ENCODE data around the gene FRMD5.
A peak's percentile ranks its signal among the peaks of the same experiment; 100 is the strongest.

DNA sequence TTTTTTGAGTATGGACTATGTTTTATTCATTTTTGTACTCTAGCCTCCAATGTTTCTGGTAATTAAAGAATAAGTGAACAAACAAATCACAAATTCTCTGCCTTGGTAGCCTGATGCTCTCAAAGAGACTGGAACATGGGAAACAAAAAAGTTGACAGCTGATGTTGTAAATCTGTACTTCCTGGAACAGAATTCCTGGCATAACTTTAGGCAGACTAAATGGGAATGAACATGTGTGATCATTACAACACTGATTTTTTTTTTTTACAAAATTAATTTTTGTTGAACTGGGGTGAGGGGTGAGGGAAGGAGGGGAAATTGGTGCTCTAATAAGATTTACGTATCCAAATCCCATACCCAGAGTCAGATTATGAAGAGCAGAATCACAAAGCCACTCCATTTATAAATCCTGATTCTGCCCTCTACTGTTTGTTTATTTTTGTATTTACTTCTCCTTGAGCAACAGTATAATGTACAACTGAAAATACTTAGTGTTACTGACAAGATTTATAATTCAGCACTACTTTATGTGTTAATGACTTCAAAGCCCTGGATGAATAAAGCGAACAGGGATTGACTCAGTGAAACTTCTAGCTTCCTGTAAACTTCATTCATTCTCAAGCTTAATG is 165.0 kb downstream of the FRMD5 start:
- TF ChIP-seq, protein P1, sequence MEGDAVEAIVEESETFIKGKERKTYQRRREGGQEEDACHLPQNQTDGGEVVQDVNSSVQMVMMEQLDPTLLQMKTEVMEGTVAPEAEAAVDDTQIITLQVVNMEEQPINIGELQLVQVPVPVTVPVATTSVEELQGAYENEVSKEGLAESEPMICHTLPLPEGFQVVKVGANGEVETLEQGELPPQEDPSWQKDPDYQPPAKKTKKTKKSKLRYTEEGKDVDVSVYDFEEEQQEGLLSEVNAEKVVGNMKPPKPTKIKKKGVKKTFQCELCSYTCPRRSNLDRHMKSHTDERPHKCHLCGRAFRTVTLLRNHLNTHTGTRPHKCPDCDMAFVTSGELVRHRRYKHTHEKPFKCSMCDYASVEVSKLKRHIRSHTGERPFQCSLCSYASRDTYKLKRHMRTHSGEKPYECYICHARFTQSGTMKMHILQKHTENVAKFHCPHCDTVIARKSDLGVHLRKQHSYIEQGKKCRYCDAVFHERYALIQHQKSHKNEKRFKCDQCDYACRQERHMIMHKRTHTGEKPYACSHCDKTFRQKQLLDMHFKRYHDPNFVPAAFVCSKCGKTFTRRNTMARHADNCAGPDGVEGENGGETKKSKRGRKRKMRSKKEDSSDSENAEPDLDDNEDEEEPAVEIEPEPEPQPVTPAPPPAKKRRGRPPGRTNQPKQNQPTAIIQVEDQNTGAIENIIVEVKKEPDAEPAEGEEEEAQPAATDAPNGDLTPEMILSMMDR (IDR thresholded peaks at IDR 0.05; ENCODE audit: poor library complexity) = peak; percentile 6
- no peak for TF ChIP-seq EZH2 (IDR thresholded peaks at IDR 0.05; ENCODE audit: borderline replicate concordance)
